Measurements from ENCODE around the gene C10orf71.
A peak's percentile ranks its signal among the peaks of the same experiment; 100 is the strongest.

The C10orf71 gene

DNA sequence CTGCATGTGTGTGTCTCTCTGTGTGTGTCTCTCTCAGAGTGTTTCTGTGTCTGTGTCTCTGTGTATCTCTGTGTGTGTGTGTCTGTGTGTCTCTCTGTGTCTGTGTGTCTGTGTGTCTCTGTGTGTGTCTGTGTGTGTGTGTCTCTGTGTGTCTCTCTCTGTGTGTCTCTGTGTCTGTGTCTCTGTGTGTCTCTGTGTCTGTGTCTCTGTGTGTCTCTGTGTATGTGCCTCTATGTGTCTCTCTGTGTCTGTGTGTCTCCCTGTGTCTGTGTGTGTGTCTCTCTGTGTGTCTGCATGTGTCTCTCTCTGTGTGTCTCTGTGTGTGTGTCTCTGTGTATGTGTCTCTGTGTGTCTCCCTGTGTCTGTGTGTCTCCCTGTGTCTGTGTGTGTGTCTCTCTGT, 44.8 kb upstream of the C10orf71 start:
- peak overlapping the region; percentile 63 for H3K27ac ChIP-seq (ENCODE audit: low read length)
- no peak for DNase-seq
- H3K4me1 ChIP-seq (ENCODE audit: insufficient read depth, low read length), result peaks cover 24% of the 10 kb centered on the region
- no peak for TF ChIP-seq EZH2 (IDR thresholded peaks at IDR 0.05; ENCODE audit: borderline replicate concordance, low read depth, low read length, severe bottlenecking)
- no peak for TF ChIP-seq CTCF (IDR thresholded peaks at IDR 0.05; ENCODE audit: borderline replicate concordance, extremely low read depth, low read length, poor library complexity, severe bottlenecking)
- H3K79me2 ChIP-seq (ENCODE audit: insufficient read depth, low read length), result no peaks in the 10 kb centered on the region
- H4K20me1 ChIP-seq (ENCODE audit: insufficient read depth, low read length), result no peaks in the 10 kb centered on the region
- H3K9me3 ChIP-seq (ENCODE audit: insufficient read depth, low read length, severe bottlenecking), result no peaks in the 10 kb centered on the region
- H3K4me3 ChIP-seq (ENCODE audit: low read depth in 1 of 2, low read length in 2 of 2), result no peak overlapping the region
- no peak for ATAC-seq (ENCODE audit: insufficient read depth, low read depth)
- no peaks in the 10 kb centered on the region for H3K27me3 ChIP-seq (ENCODE audit: insufficient read depth, low read length, poor library complexity)
- no peak overlapping the region; the same call in 1 of the 2 replicates for H3K9ac ChIP-seq (ENCODE audit: low read depth, low read length)
- H3K36me3 ChIP-seq (ENCODE audit: insufficient read depth, low read length), result no peaks in the 10 kb centered on the region
- no peak overlapping the region; the same call in 1 of the 2 replicates for H2AFZ ChIP-seq (ENCODE audit: low read depth, low read length)
- peak overlapping the region; percentile 49 for H3K4me2 ChIP-seq (ENCODE audit: insufficient read depth, low read length)

- Histone ChIP-seq H2AFZ (ENCODE audit: low read depth, low read length) (peak overlapping the region; percentile 57), H3K27ac (ENCODE audit: low read length) (peak overlapping the region; percentile 63), H3K4me3 (ENCODE audit: low read depth in 1 of 2, low read length in 2 of 2) (peak overlapping the region in 1 of 2 experiments; percentile 16; a peak in 1 of 4 replicates), H3K79me2 (ENCODE audit: insufficient read depth, low read length) (no peaks in the 10 kb centered on the region), H3K36me3 (ENCODE audit: insufficient read depth, low read length) (no peaks in the 10 kb centered on the region), H4K20me1 (ENCODE audit: insufficient read depth, low read length) (no peaks in the 10 kb centered on the region), H3K9ac (ENCODE audit: low read depth, low read length) (peak overlapping the region; percentile 16; the same call in 1 of the 2 replicates), H3K4me2 (ENCODE audit: insufficient read depth, low read length) (peak overlapping the region; percentile 49), H3K9me3 (ENCODE audit: insufficient read depth, low read length, severe bottlenecking) (no peaks in the 10 kb centered on the region), H3K4me1 (ENCODE audit: insufficient read depth, low read length) (peaks cover 24% of the 10 kb centered on the region), H3K27me3 (ENCODE audit: insufficient read depth, low read length, poor library complexity) (no peaks in the 10 kb centered on the region)
- DNase-seq (peak; percentile 87), ATAC-seq (ENCODE audit: insufficient read depth, low read depth) (peak; percentile 94)
- TF ChIP-seq EZH2 (IDR thresholded peaks at IDR 0.05; ENCODE audit: borderline replicate concordance, low read depth, low read length, severe bottlenecking) (no peak), CTCF (IDR thresholded peaks at IDR 0.05; ENCODE audit: borderline replicate concordance, extremely low read depth, low read length, poor library complexity, severe bottlenecking) (no peak)
These were observed 44.2 kb upstream of the C10orf71 start for GRCh38 chr10:49254556-49255318.

DNA sequence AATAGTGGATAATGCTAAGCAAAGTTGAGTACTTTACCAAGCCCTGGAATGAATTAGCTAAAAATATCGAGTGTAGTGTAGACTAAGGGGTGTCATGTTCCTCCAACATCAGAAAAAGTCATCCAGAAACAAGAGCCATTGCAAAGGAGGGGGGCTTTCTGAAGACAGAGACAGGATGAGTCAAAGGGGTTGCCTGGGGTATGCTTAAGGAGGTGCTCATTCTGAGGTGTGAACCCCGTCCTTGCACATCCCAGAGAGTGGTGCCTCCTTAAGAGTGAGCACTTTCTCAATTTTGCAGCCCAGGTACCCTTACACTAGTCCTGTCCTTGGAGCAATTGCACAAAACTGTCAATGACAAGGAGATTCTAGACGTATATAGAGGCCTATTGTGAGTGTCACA, 43.1 kb upstream of the C10orf71 start:
- TF ChIP-seq EZH2 (IDR thresholded peaks at IDR 0.05; ENCODE audit: borderline replicate concordance, low read depth, low read length, severe bottlenecking) (no peak), CTCF (IDR thresholded peaks at IDR 0.05; ENCODE audit: borderline replicate concordance, extremely low read depth, low read length, poor library complexity, severe bottlenecking) (no peak)
- H3K4me1 ChIP-seq (ENCODE audit: insufficient read depth, low read length), result peaks cover 24% of the 10 kb centered on the region
- ATAC-seq (ENCODE audit: insufficient read depth, low read depth), result no peak
- H3K79me2 ChIP-seq (ENCODE audit: insufficient read depth, low read length), result no peaks in the 10 kb centered on the region
- H3K36me3 ChIP-seq (ENCODE audit: insufficient read depth, low read length), result no peaks in the 10 kb centered on the region
- no peak overlapping the region for H3K9ac ChIP-seq (ENCODE audit: low read depth, low read length)
- no peak overlapping the region for H2AFZ ChIP-seq (ENCODE audit: low read depth, low read length)
- H3K27ac ChIP-seq (ENCODE audit: low read length), result no peak overlapping the region
- no peak overlapping the region for H3K4me2 ChIP-seq (ENCODE audit: insufficient read depth, low read length)
- no peaks in the 10 kb centered on the region for H4K20me1 ChIP-seq (ENCODE audit: insufficient read depth, low read length)
- H3K27me3 ChIP-seq (ENCODE audit: insufficient read depth, low read length, poor library complexity), result no peaks in the 10 kb centered on the region
- no peak for DNase-seq
- H3K4me3 ChIP-seq (ENCODE audit: low read depth in 1 of 2, low read length in 2 of 2), result no peak overlapping the region
- H3K9me3 ChIP-seq (ENCODE audit: insufficient read depth, low read length, severe bottlenecking), result no peaks in the 10 kb centered on the region
